HepG2 (cell line): ENCODE measurements around the gene REM2. TPM values are rescaled to one million over a fixed set of nuclear protein-coding genes. Genes with fewer than 3 reads are reported as not detected.

Experiments
- AFF4 ChIP-seq: sonication (generic); formaldehyde crosslinking; IDR thresholded peaks from 2 replicates; pipeline ENCODE4 v1.4.0; 2020; ENCODE audit warnings: missing genetic modification reagents
- AGO1 ChIP-seq: fragments of 200-400 bp; formaldehyde crosslinking; IDR thresholded peaks from 2 replicates; pipeline ENCODE4 v1.6.1; 2017; ENCODE audit warnings: mild to moderate bottlenecking, low read depth, low read length, moderate library complexity; ENCODE audit not compliant: poor library complexity, severe bottlenecking
- CENPT ChIP-seq: sonication (generic); formaldehyde crosslinking; IDR thresholded peaks from 2 replicates; pipeline ENCODE4 v1.8.0; 2022; ENCODE audit warnings: low read depth, mild to moderate bottlenecking, moderate library complexity, missing genetic modification reagents
- CHD4 ChIP-seq: fragments of 200-600 bp; sonication (generic); IDR thresholded peaks from 2 replicates; pipeline ENCODE4 v1.7.0; 2017; ENCODE audit warnings: mild to moderate bottlenecking, low read length, borderline replicate concordance
- EED ChIP-seq: sonication (generic); formaldehyde crosslinking; IDR thresholded peaks from 2 replicates; pipeline ENCODE4 v1.5.0; 2020; ENCODE audit warnings: mild to moderate bottlenecking, missing genetic modification reagents
- FIP1L1 ChIP-seq: fragments of 200-400 bp; formaldehyde crosslinking; IDR thresholded peaks from 2 replicates; pipeline ENCODE4 v1.6.1; 2018; ENCODE audit warnings: low read depth, mild to moderate bottlenecking, low read length, moderate library complexity, borderline replicate concordance; ENCODE audit not compliant: insufficient read depth
- GATAD1 ChIP-seq: IDR thresholded peaks from 2 replicates; pipeline ENCODE4 v1.6.1; 2016; ENCODE audit warnings: missing genetic modification reagents, missing compliant biosample characterization
- KAT2B ChIP-seq: fragments of 150-350 bp; IDR thresholded peaks from 2 replicates; pipeline ENCODE4 v1.6.1; 2014; ENCODE audit warnings: low read depth, low read length, borderline replicate concordance
- KLF9 ChIP-seq: IDR thresholded peaks from 2 replicates; pipeline ENCODE4 v1.6.1; 2016; ENCODE audit warnings: low read depth
- MAFF ChIP-seq: IDR thresholded peaks from 2 replicates; pipeline ENCODE4 v1.6.1; 2011; ENCODE audit warnings: low read depth, low read length, improper control_type of control experiment
- MED8 ChIP-seq: sonication (generic); formaldehyde crosslinking; IDR thresholded peaks from 2 replicates; pipeline ENCODE4 v1.8.1; 2023; ENCODE audit warnings: mild to moderate bottlenecking, missing genetic modification reagents; ENCODE audit not compliant: insufficient replicate concordance
- MNT ChIP-seq: fragments of 450-650 bp; IDR thresholded peaks from 2 replicates; pipeline ENCODE4 v1.6.1; 2016
- PBX2 ChIP-seq: IDR thresholded peaks from 2 replicates; pipeline ENCODE4 v1.6.1; 2016; ENCODE audit warnings: control low read depth
- POGZ ChIP-seq: sonication (generic); formaldehyde crosslinking; IDR thresholded peaks from 2 replicates; pipeline ENCODE4 v1.4.0; 2020; ENCODE audit warnings: mild to moderate bottlenecking, missing genetic modification reagents
- RAD21 ChIP-seq: fragments of 450-650 bp; formaldehyde crosslinking; IDR thresholded peaks from 2 replicates; pipeline ENCODE4 v1.5.0; 2020; ENCODE audit warnings: mild to moderate bottlenecking
- RBM22 ChIP-seq: fragments of 200-400 bp; formaldehyde crosslinking; optimal IDR thresholded peaks from 2 replicates; pipeline ENCODE3; 2017; ENCODE audit warnings: mild to moderate bottlenecking, low read length, moderate library complexity
- SRSF1 ChIP-seq: fragments of 200-400 bp; formaldehyde crosslinking; optimal IDR thresholded peaks from 2 replicates; pipeline ENCODE3; 2017; ENCODE audit warnings: mild to moderate bottlenecking, low read depth, low read length, moderate library complexity
- ZBTB10 ChIP-seq: sonication (generic); formaldehyde crosslinking; IDR thresholded peaks from 2 replicates; pipeline ENCODE4 v1.4.0; 2020; ENCODE audit warnings: missing genetic modification reagents, borderline replicate concordance
- ZNF644 ChIP-seq: IDR thresholded peaks from 2 replicates; pipeline ENCODE4 v1.6.1; 2016; ENCODE audit warnings: low read depth
- polyA plus RNA-seq, 8 experiments: library from polyadenylated mRNA; depleted of rRNA in 3 of 8; stranded (reverse) in 7 of 8; unstranded in 1 of 8; fragments of >200 nt; fragmentation: Illumina TruSeq in 4 of 8; extraction: Trizol in 4 of 8; gene quantifications; 2 replicates each; pipeline versions ENCODE4 v1.2.1 to v1.2.3, GENCODE V29; 2011 to 2016; ENCODE audit warnings: low read depth in 4 of 8, missing spikeins in 1 of 8, mixed read lengths in 1 of 8; ENCODE audit not compliant: insufficient read depth in 1 of 8
- total RNA-seq, 5 experiments: library from RNA; depleted of rRNA; stranded (reverse); fragments of >200 nt; fragmentation: Illumina TruSeq; extraction: Trizol; gene quantifications; 2 replicates each; pipeline ENCODE4 v1.2.3, GENCODE V29; 2016; ENCODE audit warnings: low read depth in 1 of 5
- TF ChIP-seq, protein P1 (sequence below): sonication (generic); formaldehyde crosslinking; IDR thresholded peaks from 2 replicates; pipeline ENCODE4 v1.8.1; 2023; ENCODE audit warnings: missing genetic modification reagents, mild to moderate bottlenecking, borderline replicate concordance

The REM2 gene
- total and polyA plus RNA-seq, 2 of the 13 experiments (the other 11 are each of a cell fraction or from before 2014, with no cell fraction given), result 0.20 TPM; not detected in 1

DNA sequence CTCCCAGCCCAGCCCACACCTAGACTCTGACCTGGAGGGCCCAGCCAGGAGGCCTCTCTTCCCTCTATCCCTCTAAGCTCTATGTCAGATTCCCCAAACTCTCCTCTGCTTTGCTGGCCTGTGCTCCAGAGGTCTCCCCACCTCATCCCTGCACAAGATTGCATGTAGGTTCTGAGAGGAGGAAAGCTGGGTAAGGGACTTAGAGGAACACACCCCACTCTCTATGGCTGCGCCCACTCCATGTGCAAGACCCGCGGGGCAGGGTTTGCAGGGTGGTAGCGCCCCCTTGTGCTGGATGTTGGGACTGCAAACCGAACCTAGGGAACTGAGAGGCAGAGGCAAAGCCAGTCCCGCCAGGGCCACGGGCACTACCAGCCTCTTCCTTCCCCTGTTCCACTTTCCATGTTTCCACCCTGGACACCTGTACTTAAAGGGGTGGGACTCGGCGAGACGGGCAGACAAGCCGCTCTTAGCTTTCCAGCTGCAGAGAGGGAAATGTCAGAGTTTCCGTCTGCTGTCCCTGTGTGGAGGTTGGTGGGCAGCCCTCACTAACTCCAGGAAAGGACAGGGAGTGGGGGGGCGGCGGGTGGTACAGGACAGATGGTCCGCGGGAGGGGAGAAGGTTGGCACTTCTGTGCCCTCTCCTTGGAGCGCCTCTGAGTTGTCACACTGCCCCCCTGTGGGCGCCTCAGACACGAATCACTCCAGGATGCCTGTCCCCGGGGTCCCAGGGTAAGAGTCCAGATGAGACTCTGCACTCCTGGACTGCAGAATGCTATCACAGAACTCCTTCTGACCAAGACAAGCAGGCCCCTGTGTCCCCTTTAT, 29.9 kb upstream of the REM2 start (continued):
- TF ChIP-seq RBM22 (no peak), MED8 (CRISPR knock-in tag) (peak; percentile 41), MAFF (no peak), SRSF1 (no peak), KLF9 (CRISPR knock-in tag) (no peak), FIP1L1 (no peak), CENPT (CRISPR knock-in tag) (no peak; the same call in 1 of the 2 replicates), CHD4 (peak; percentile 96), ZBTB10 (CRISPR knock-in tag) (no peak), PBX2 (CRISPR knock-in tag) (no peak), AFF4 (CRISPR knock-in tag) (no peak), POGZ (CRISPR knock-in tag) (peak; percentile 84), KAT2B (no peak), AGO1 (peak; percentile 52), RAD21 (CRISPR knock-in tag) (peak; percentile 100), GATAD1 (CRISPR knock-in tag) (peak; percentile 67), ZNF644 (CRISPR knock-in tag) (peak; percentile 91), MNT (no peak), EED (CRISPR knock-in tag) (peak; percentile 95; the same call in 1 of the 2 replicates)
- TF ChIP-seq, protein P1, sequence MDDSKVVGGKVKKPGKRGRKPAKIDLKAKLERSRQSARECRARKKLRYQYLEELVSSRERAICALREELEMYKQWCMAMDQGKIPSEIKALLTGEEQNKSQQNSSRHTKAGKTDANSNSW, result peak; percentile 65; the same call in 1 of the 2 replicates
